SK-N-SH (cell line): Measurements from ENCODE around the gene SPATA6. TPM values are rescaled to one million over a fixed set of nuclear protein-coding genes. Genes with fewer than 3 reads are reported as not detected.
"Not testable (repeated sequence)": the region's sequence is repeated elsewhere in the genome, so short reads cannot be mapped to it uniquely, and the experiment has no call there.

ENCODE experiments used
- CTCF ChIA-PET: fragments of 300-600, 350-600 bp; formaldehyde crosslinking; extraction: SDS; loops from one replicate; lab custom pipeline; 2021; lab: Yijun Ruan, JAX
- POLR2A ChIA-PET: fragments of 350-600 bp; sonication (Branson Sonifier 250); formaldehyde crosslinking; extraction: SDS; loops from one replicate; lab custom pipeline; 2020; ENCODE audit warnings: antibody characterized with exemption, inconsistent platforms; lab: Yijun Ruan, JAX
- DNase-seq: peaks from one replicate; pipeline ENCODE4 v3.0.0; 2012
- H2AFZ ChIP-seq: fragments of 200-600 bp; sonication (generic); 2 replicates; pipeline ENCODE4 v1.8.1; 2016; ENCODE audit warnings: antibody characterized with exemption, mild to moderate bottlenecking, low read depth
- H3F3A ChIP-seq: fragments of 200-600 bp; sonication (generic); replicated peaks from 2 replicates; pipeline ENCODE3; 2016; ENCODE audit warnings: antibody characterized with exemption, mild to moderate bottlenecking; ENCODE audit not compliant: insufficient read depth
- H3K27ac ChIP-seq, 2 experiments: fragments of 200-500 bp in 1 of 2; fragments of 200-600 bp in 1 of 2; sonication (Bioruptor generic) in 1 of 2; sonication (generic), shearing (Covaris generic) in 1 of 2; 2 replicates each; pipeline versions ENCODE4 v1.5.1 to v1.6.1; 2014 to 2016; ENCODE audit warnings: low read depth in 2 of 2, inconsistent platforms in 1 of 2, low read length in 1 of 2, mild to moderate bottlenecking in 1 of 2, mixed read lengths in 1 of 2
- H3K27me3 ChIP-seq: fragments of 200-600 bp; sonication (generic), shearing (Covaris generic); 2 replicates; pipeline ENCODE4 v1.6.1; 2016; ENCODE audit warnings: mixed run types; ENCODE audit not compliant: insufficient read depth
- H3K36me3 ChIP-seq, 2 experiments: fragments of 200-500 bp in 1 of 2; fragments of 200-600 bp in 1 of 2; sonication (Bioruptor generic) in 1 of 2; sonication (generic) in 1 of 2; replicated peaks in 1 of 2; 2 replicates each; pipeline versions ENCODE3 to v1.5.1; 2014 to 2016; ENCODE audit warnings: low read length in 1 of 2, mild to moderate bottlenecking in 1 of 2; ENCODE audit not compliant: insufficient read depth in 2 of 2, control insufficient read depth in 1 of 2
- H3K4me1 ChIP-seq, 2 experiments: fragments of 200-500 bp in 1 of 2; fragments of 200-600 bp in 1 of 2; sonication (Bioruptor generic) in 1 of 2; sonication (generic), shearing (Covaris generic) in 1 of 2; 2 replicates each; pipeline versions ENCODE4 v1.5.1 to v1.6.1; 2014 to 2016; ENCODE audit warnings: low read depth in 1 of 2, low read length in 1 of 2, mixed run types in 1 of 2; ENCODE audit not compliant: insufficient read depth in 2 of 2, control insufficient read depth in 1 of 2
- H3K4me2 ChIP-seq: fragments of 200-600 bp; sonication (generic), shearing (Covaris generic); 2 replicates; pipeline ENCODE4 v1.6.1; 2017; ENCODE audit warnings: mixed run types
- H3K4me3 ChIP-seq, 2 experiments: fragments of 200-500 bp in 1 of 2; fragments of 200-600 bp in 1 of 2; sonication (Bioruptor generic) in 1 of 2; sonication (generic), shearing (Covaris generic) in 1 of 2; 2 replicates each; pipeline versions ENCODE4 v1.5.1 to v1.8.1; 2014 to 2016; ENCODE audit warnings: low read depth in 2 of 2, inconsistent platforms in 1 of 2, low read length in 1 of 2, mild to moderate bottlenecking in 1 of 2, mixed read lengths in 1 of 2, moderate library complexity in 1 of 2
- H3K79me2 ChIP-seq: fragments of 200-600 bp; sonication (generic); 2 replicates; pipeline ENCODE4 v1.8.1; 2017; ENCODE audit warnings: mild to moderate bottlenecking; ENCODE audit not compliant: insufficient read depth
- H3K9ac ChIP-seq: fragments of 200-600 bp; sonication (generic); 2 replicates; pipeline ENCODE4 v1.6.1; 2017; ENCODE audit warnings: mixed run types
- H3K9me2 ChIP-seq: fragments of 200-600 bp; sonication (generic); 2 replicates; pipeline ENCODE4 v1.6.1; 2017; ENCODE audit warnings: mixed run types
- H3K9me3 ChIP-seq: fragments of 200-600 bp; sonication (generic); 2 replicates; pipeline ENCODE4 v1.6.1; 2017; ENCODE audit warnings: mixed run types, mild to moderate bottlenecking, moderate library complexity
- H4K20me1 ChIP-seq: fragments of 200-600 bp; sonication (generic); 2 replicates; pipeline ENCODE4 v1.6.1; 2017; ENCODE audit warnings: mild to moderate bottlenecking, mixed run types; ENCODE audit not compliant: insufficient read depth
- ELF1 ChIP-seq: IDR thresholded peaks from 2 replicates; pipeline ENCODE4 v1.4.0; 2012
- FOSL2 ChIP-seq: IDR thresholded peaks from 2 replicates; pipeline ENCODE4 v1.4.0; 2012; ENCODE audit warnings: low read depth, mild to moderate bottlenecking, moderate library complexity, borderline replicate concordance
- FOXM1 ChIP-seq: IDR thresholded peaks from 2 replicates; pipeline ENCODE4 v1.4.0; 2012; ENCODE audit warnings: low read depth, mild to moderate bottlenecking
- JUND ChIP-seq: IDR thresholded peaks from 2 replicates; pipeline ENCODE4 v1.4.0; 2012
- POLR2AphosphoS5 ChIP-seq: IDR thresholded peaks from 2 replicates; pipeline ENCODE4 v1.6.1; 2012; ENCODE audit warnings: low read depth, low read length
- SIN3A ChIP-seq: IDR thresholded peaks from 2 replicates; pipeline ENCODE4 v1.6.1; 2012; ENCODE audit warnings: low read depth, mild to moderate bottlenecking, low read length, moderate library complexity, borderline replicate concordance
- WGBS: methylation state at CpG from one replicate; pipeline ENCODE4 v1.1.6; 2017; ENCODE audit warnings: low lambda C conversion rate; 5-methylcytosine and 5-hydroxymethylcytosine counted together
- polyA plus RNA-seq, 3 experiments: library from polyadenylated mRNA; depleted of rRNA; stranded (reverse); fragments of >200 nt; gene quantifications; 2 replicates each; pipeline ENCODE4 v1.2.3, GENCODE V29; 2012
- TF ChIP-seq, protein P1 (sequence below): fragments of 150-350 bp; IDR thresholded peaks from 2 replicates; pipeline ENCODE4 v1.6.1; 2017; ENCODE audit warnings: antibody characterized with exemption, low read length, low read depth, borderline replicate concordance
- TF ChIP-seq, protein P2 (sequence below): fragments of 200-600 bp; sonication (generic); IDR thresholded peaks from 2 replicates; pipeline ENCODE4 v1.6.1; 2017; ENCODE audit warnings: antibody characterized with exemption, mild to moderate bottlenecking, moderate library complexity

Gene SPATA6
- polyA plus RNA-seq, 1 of the 3 experiments (the other 2 are of a cell fraction) = 2.4 TPM

DNA sequence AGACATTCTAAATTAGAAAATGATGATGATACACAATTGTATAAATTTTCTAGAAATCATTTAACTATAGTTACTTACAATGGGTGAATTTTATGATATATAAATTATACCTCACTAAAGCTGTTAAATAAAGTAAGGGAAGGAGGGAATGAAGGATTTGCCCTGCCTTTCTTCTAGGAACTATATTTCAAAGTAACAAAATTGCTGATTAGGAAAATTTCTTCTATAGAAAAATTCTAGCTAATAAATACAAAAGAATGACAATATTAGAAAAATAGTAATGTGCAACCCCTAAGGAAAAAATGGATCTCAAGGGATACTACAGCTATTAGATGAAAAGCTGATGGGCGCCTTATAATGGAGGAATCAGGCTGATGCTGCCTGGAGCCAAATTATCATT lies 23.1 kb downstream of the SPATA6 start (continued):
- TF ChIP-seq SIN3A = no peak
- TF ChIP-seq POLR2AphosphoS5 = no peak
- TF ChIP-seq JUND = no peak
- TF ChIP-seq FOXM1 = no peak
- TF ChIP-seq ELF1 = no peak
- TF ChIP-seq, protein P1, sequence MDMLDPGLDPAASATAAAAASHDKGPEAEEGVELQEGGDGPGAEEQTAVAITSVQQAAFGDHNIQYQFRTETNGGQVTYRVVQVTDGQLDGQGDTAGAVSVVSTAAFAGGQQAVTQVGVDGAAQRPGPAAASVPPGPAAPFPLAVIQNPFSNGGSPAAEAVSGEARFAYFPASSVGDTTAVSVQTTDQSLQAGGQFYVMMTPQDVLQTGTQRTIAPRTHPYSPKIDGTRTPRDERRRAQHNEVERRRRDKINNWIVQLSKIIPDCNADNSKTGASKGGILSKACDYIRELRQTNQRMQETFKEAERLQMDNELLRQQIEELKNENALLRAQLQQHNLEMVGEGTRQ = no peak

DNA sequence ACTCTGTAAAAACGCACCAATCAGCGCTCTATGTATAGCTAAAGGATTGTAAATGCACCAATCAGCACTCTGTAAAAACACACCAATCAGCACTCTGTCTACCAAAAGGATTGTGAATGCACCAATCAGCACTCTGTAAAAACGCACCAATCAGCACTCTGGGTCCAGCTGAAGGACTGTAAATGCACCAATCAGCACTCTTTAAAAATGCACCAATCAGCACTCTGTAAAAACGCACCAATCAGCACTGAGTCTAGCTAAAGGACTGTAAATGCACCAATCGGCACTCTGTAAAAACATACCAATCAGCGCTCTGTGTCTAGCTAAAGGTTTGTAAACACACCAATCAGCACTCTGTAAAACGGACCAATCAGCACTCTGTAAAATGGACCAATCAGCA lies 27.8 kb downstream of the SPATA6 start:
- H3K9ac ChIP-seq, DNase-seq, H3K9me2 ChIP-seq, H3K4me3 ChIP-seq, H3K79me2 ChIP-seq, H3F3A ChIP-seq, POLR2A ChIA-PET, H3K4me1 ChIP-seq, H3K27ac ChIP-seq, H3K9me3 ChIP-seq, H3K36me3 ChIP-seq, H2AFZ ChIP-seq, H4K20me1 ChIP-seq, H3K4me2 ChIP-seq, H3K27me3 ChIP-seq: not testable (repeated sequence)
- WGBS = 87% methylated on average over 7 of the region's 7 CpGs
- CTCF ChIA-PET = interaction anchor here (1.5 kb wide), 1 partner anchor 54 kb away, joined by 4 read pairs; no protein-coding TSS in a partner anchor

DNA sequence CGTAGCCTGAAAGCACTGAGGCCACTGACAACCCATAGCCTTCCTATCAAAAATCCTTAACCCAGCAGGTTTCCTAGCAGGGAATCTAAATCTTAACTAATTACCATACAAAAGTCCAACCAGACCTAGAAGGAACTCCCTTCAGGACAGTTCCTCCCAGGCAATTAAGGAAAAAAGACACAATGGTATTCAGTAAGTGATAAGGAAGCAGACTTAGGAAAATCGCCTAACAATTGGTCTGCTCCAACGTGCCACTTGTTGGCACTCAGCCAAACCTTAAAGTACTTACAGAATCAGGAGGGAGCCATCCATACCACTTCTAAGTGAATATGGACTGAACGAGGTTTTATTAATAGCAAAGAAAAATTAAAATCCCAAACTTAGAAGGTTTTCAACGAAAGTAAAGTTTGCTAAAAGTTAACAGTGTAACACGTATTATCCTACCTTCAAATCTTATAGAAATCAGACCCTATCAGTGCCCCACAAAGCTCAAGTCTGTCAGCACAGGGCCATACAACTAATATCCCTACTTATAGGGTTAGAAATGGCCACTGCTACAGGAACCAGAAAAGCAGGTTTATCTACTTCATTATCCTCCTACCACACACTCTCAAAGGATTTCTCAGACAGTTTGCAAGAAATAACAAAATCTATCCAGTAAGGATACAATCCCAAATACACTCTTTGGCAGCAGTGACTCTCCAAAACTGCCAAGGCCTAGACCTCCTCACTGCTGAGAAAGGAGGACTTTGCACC lies 29.0 kb downstream of the SPATA6 start:
- Histone ChIP-seq H3K9me2 (no peaks in the 10 kb centered on the region), H3K27ac (no peak overlapping the region), H3K4me2 (no peak overlapping the region), H3K27me3 (no peaks in the 10 kb centered on the region), H3K9ac (no peak overlapping the region), H3K4me1 (no peaks in the 10 kb centered on the region), H3K9me3 (no peaks in the 10 kb centered on the region), H3K79me2 (no peaks in the 10 kb centered on the region), H3F3A (no peaks in the 10 kb centered on the region), H3K4me3 (no peak overlapping the region)
- CTCF ChIA-PET = interaction anchor here (1.5 kb wide), 1 partner anchor 55 kb away, joined by 4 read pairs; no protein-coding TSS in a partner anchor
- TF ChIP-seq, protein P2, sequence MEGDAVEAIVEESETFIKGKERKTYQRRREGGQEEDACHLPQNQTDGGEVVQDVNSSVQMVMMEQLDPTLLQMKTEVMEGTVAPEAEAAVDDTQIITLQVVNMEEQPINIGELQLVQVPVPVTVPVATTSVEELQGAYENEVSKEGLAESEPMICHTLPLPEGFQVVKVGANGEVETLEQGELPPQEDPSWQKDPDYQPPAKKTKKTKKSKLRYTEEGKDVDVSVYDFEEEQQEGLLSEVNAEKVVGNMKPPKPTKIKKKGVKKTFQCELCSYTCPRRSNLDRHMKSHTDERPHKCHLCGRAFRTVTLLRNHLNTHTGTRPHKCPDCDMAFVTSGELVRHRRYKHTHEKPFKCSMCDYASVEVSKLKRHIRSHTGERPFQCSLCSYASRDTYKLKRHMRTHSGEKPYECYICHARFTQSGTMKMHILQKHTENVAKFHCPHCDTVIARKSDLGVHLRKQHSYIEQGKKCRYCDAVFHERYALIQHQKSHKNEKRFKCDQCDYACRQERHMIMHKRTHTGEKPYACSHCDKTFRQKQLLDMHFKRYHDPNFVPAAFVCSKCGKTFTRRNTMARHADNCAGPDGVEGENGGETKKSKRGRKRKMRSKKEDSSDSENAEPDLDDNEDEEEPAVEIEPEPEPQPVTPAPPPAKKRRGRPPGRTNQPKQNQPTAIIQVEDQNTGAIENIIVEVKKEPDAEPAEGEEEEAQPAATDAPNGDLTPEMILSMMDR = no peak
- TF ChIP-seq FOSL2 = no peak
- TF ChIP-seq, all 33 proteins: peak for 0
- POLR2A ChIA-PET = no interaction called here
- WGBS = 86% methylated on average over 6 of the region's 6 CpGs
- Histone ChIP-seq H3K36me3 (peaks cover 2 to 3% of the 10 kb centered on the region in 2 experiments), H2AFZ (no peak overlapping the region), H4K20me1 (no peaks in the 10 kb centered on the region)
- no peak for DNase-seq

DNA sequence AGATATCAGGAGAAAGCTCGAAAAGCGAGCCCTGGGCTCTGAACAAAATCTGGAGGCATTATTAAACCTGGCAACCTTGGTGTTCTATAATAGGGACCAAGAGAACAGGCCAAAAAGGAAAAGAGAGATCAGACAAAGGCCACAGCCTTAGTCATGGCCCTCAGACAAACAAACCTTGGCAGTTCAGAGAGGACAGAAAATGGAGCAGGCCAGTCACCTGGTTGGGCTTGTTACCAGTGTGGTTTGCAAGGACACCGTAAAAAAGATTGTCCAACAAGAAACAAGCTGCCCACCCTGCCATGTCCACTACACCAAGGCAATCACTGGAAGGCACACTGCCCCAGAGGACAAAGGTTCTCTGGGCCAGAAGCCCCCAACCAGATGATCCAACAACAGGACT lies 31.2 kb downstream of the SPATA6 start:
- H3K9me2 ChIP-seq, POLR2A ChIA-PET, H3K27me3 ChIP-seq, H3K9me3 ChIP-seq, H2AFZ ChIP-seq, DNase-seq, H3F3A ChIP-seq, H3K79me2 ChIP-seq, H3K36me3 ChIP-seq, H3K27ac ChIP-seq, H3K4me2 ChIP-seq, H3K4me1 ChIP-seq, H4K20me1 ChIP-seq, H3K9ac ChIP-seq, H3K4me3 ChIP-seq: not testable (repeated sequence)
- 96% methylated on average over 2 of the region's 3 CpGs for WGBS
- CTCF ChIA-PET = interaction anchor here (0.6 to 2.5 kb wide), 4 partner anchors 10 to 301 kb away, joined by 3 to 6 read pairs (median 3); no protein-coding TSS in a partner anchor
